Vagina (tissue), 2 donors: ENCODE results near the gene FARP2. TPM values are rescaled to one million over a fixed set of nuclear protein-coding genes. Genes with fewer than 3 reads are reported as not detected.
A peak's percentile ranks its signal among the peaks of the same experiment; 100 is the strongest.
"Not testable (repeated sequence)": the region's sequence is repeated elsewhere in the genome, so short reads cannot be mapped to it uniquely, and the experiment has no call there.

Source experiments
- DNase-seq, 2 donors: peaks; one replicate each; pipeline ENCODE4 v3.0.0-alpha.2; 2017; ENCODE audit errors: extremely low spot score in 2 of 2
- H3K27ac ChIP-seq: fragments of 200-600 bp; sonication (generic); one replicate; pipeline ENCODE4 v1.5.1; 2019
- H3K27me3 ChIP-seq: fragments of 200-600 bp; sonication (generic); one replicate; pipeline ENCODE4 v1.5.1; 2019
- H3K36me3 ChIP-seq, 2 donors: fragments of 200-600 bp; sonication (generic); one replicate each; pipeline ENCODE4 v1.5.1; 2017 to 2019
- H3K4me1 ChIP-seq: fragments of 200-600 bp; sonication (generic); one replicate; pipeline ENCODE4 v1.5.1; 2019
- H3K4me3 ChIP-seq, 2 donors: fragments of 200-600 bp; sonication (generic); 1 replicate in 1 of 2; 2 replicates in 1 of 2; pipeline ENCODE4 v1.5.1; 2016 to 2019
- H3K9me3 ChIP-seq: fragments of 200-600 bp; sonication (generic); one replicate; pipeline ENCODE4 v1.5.1; 2019
- POLR2A ChIP-seq, 2 donors: fragments of 450-650 bp; IDR thresholded peaks; one replicate each; pipeline ENCODE4 v1.6.1; 2017; ENCODE audit warnings: antibody characterized with exemption in 2 of 2, mild to moderate bottlenecking in 2 of 2, moderate library complexity in 2 of 2
- POLR2AphosphoS5 ChIP-seq, 2 donors: sonication (generic); formaldehyde crosslinking; IDR thresholded peaks; one replicate each; pipeline ENCODE4 v1.9.0; 2017; ENCODE audit warnings: antibody characterized with exemption in 2 of 2, mild to moderate bottlenecking in 2 of 2, low read depth in 1 of 2; ENCODE audit not compliant: insufficient read depth in 1 of 2
- intact Hi-C: fragments of 100-400 bp; cut with DNase I; formaldehyde crosslinking; loops from one replicate; pipeline ENCODE4 v1.15.1; 2023
- total RNA-seq: library from RNA; depleted of rRNA; stranded (reverse); fragments of >200 nt; gene quantifications from one replicate; pipeline ENCODE4 v1.2.3, GENCODE V29; 2016
- TF ChIP-seq, protein P1 (sequence below), 3 experiments: fragments of 450-650 bp in 2 of 3; fragments of 200-600 bp in 1 of 3; sonication (generic) in 1 of 3; IDR thresholded peaks; one replicate each; pipeline ENCODE4 v1.5.1; 2017 to 2019; ENCODE audit warnings: antibody characterized with exemption in 3 of 3, mild to moderate bottlenecking in 2 of 3, moderate library complexity in 2 of 3

Gene FARP2
- total RNA-seq, 1 donor from 2014 or later = 32.9 TPM

DNA sequence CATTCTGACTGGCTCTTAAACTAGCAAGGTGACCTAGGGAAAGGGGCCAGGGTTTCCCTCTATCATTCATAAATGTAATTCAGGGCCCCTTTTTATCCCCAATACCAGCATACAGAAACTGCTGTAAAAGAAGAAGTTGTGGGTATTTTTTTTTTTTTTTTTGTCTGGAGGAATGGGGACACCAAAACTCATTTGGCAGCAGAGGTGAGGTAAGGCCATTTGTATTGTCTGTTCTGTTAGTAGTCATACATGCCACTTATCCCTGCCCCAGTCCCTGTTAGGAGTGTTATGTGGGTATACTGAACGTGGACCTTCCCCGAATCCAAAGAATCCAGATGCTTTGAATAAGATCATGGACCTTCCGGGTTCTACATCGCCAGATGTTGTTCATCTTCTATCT, 38.7 kb upstream of the FARP2 start:
- Histone ChIP-seq H3K27me3 (no peaks in the 10 kb centered on the region), H3K27ac (peak overlapping the region; percentile 99), H3K36me3 (peaks cover 0 to 5% of the 10 kb centered on the region in 2 donors), H3K4me3 (peak overlapping the region in 1 of 2 donors; percentile 77), H3K4me1 (peaks cover 78% of the 10 kb centered on the region), H3K9me3 (no peaks in the 10 kb centered on the region)
- intact Hi-C loops = loop anchor here (5.0 kb wide), 3 partner anchors 40 to 320 kb away; partner anchors contain the start of genes ATG4B, FARP2 and THAP4
- TF ChIP-seq POLR2A (IDR thresholded peaks at IDR 0.05) (no peak), POLR2AphosphoS5 (IDR thresholded peaks at IDR 0.05; ENCODE audit: insufficient read depth in 1 of 2, low read depth in 1 of 2) (no peak)
- TF ChIP-seq, protein P1, sequence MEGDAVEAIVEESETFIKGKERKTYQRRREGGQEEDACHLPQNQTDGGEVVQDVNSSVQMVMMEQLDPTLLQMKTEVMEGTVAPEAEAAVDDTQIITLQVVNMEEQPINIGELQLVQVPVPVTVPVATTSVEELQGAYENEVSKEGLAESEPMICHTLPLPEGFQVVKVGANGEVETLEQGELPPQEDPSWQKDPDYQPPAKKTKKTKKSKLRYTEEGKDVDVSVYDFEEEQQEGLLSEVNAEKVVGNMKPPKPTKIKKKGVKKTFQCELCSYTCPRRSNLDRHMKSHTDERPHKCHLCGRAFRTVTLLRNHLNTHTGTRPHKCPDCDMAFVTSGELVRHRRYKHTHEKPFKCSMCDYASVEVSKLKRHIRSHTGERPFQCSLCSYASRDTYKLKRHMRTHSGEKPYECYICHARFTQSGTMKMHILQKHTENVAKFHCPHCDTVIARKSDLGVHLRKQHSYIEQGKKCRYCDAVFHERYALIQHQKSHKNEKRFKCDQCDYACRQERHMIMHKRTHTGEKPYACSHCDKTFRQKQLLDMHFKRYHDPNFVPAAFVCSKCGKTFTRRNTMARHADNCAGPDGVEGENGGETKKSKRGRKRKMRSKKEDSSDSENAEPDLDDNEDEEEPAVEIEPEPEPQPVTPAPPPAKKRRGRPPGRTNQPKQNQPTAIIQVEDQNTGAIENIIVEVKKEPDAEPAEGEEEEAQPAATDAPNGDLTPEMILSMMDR (IDR thresholded peaks at IDR 0.05) = no peak
- DNase-seq = no peak

- not testable (repeated sequence) for H3K27ac ChIP-seq, H3K27me3 ChIP-seq, DNase-seq, H3K9me3 ChIP-seq, H3K4me3 ChIP-seq, H3K36me3 ChIP-seq
- intact Hi-C loops = loop anchor here (5.0 kb wide), 3 partner anchors 38 to 318 kb away; partner anchors contain the start of genes ATG4B, FARP2 and THAP4
- peaks cover 74% of the 10 kb centered on the region for H3K4me1 ChIP-seq
Observed at GRCh38 chr2:241318830-241319229, 37.3 kb upstream of the FARP2 start.

- no peaks in the 10 kb centered on the region for H3K9me3 ChIP-seq
- no peak overlapping the region for H3K27ac ChIP-seq
- no peaks in the 10 kb centered on the region for H3K27me3 ChIP-seq
- DNase-seq = no peak
- peaks cover 0 to 5% of the 10 kb centered on the region in 2 donors for H3K36me3 ChIP-seq
- no peak for TF ChIP-seq POLR2AphosphoS5 (IDR thresholded peaks at IDR 0.05; ENCODE audit: insufficient read depth in 1 of 2, low read depth in 1 of 2)
- TF ChIP-seq, protein P1 (IDR thresholded peaks at IDR 0.05) = no peak
- TF ChIP-seq POLR2A (IDR thresholded peaks at IDR 0.05) = no peak
- H3K4me1 ChIP-seq = peaks cover 81% of the 10 kb centered on the region
- H3K4me3 ChIP-seq = no peak overlapping the region
- intact Hi-C loops = no loop called here
Observed at GRCh38 chr2:241320394-241320793, 35.7 kb upstream of the FARP2 start.

GRCh38 chr2:241321033-241321432, 35.1 kb upstream of the FARP2 start:
- Histone ChIP-seq H3K4me3 (no peak overlapping the region), H3K36me3 (peaks cover 0 to 5% of the 10 kb centered on the region in 2 donors), H3K4me1 (peaks cover 81% of the 10 kb centered on the region), H3K27ac (no peak overlapping the region), H3K9me3 (no peaks in the 10 kb centered on the region), H3K27me3 (no peaks in the 10 kb centered on the region)
- no peak for DNase-seq
- intact Hi-C loops = no loop called here
- TF ChIP-seq POLR2AphosphoS5 (IDR thresholded peaks at IDR 0.05; ENCODE audit: insufficient read depth in 1 of 2, low read depth in 1 of 2) = no peak
- no peak for TF ChIP-seq POLR2A (IDR thresholded peaks at IDR 0.05)
- TF ChIP-seq, protein P1 (IDR thresholded peaks at IDR 0.05) = no peak

- peaks cover 0 to 9% of the 10 kb centered on the region in 2 donors for H3K36me3 ChIP-seq
- no peak for TF ChIP-seq POLR2A (IDR thresholded peaks at IDR 0.05)
- TF ChIP-seq, protein P1 (IDR thresholded peaks at IDR 0.05) = no peak
- TF ChIP-seq POLR2AphosphoS5 (IDR thresholded peaks at IDR 0.05; ENCODE audit: insufficient read depth in 1 of 2, low read depth in 1 of 2) = no peak
Observed at GRCh38 chr2:241321886-241322285, 34.2 kb upstream of the FARP2 start.

More at GRCh38 chr2:241321886-241322285, 34.2 kb upstream of the FARP2 start:
- Histone ChIP-seq H3K4me3 (no peak overlapping the region), H3K27ac (no peak overlapping the region), H3K4me1 (peaks cover 75% of the 10 kb centered on the region), H3K27me3 (no peaks in the 10 kb centered on the region), H3K9me3 (no peaks in the 10 kb centered on the region)
- DNase-seq = no peak
- intact Hi-C loops = no loop called here
